SKM-1 treated with dmso at 0.1 percent for 144 hours (cell line): ENCODE results near the gene GLRX5.

Experiments
- DNase-seq: peaks from one replicate; lab custom pipeline; 2025; ENCODE audit not compliant: unreplicated experiment; lab: John Stamatoyannopoulos, UW

The GLRX5 gene

DNA sequence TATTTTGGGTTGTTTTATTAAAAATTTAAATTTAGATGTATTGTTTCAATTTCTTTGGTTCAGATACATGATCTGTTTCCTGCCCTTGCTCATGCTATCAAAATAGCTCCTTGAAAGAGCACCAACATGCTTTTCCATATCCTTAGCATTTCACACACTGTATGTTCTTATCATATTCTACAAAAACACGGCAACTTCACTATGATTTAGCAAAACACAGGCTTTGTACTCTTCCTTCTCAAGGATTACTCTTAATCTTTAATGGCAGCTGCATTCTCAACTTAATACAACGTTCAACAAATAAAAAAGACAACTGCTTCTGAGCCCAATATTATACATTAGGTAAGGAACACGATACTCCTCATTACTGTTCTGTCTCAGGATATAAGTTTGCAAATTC, 2.9 kb upstream of the GLRX5 start:
- no peak for DNase-seq

DNA sequence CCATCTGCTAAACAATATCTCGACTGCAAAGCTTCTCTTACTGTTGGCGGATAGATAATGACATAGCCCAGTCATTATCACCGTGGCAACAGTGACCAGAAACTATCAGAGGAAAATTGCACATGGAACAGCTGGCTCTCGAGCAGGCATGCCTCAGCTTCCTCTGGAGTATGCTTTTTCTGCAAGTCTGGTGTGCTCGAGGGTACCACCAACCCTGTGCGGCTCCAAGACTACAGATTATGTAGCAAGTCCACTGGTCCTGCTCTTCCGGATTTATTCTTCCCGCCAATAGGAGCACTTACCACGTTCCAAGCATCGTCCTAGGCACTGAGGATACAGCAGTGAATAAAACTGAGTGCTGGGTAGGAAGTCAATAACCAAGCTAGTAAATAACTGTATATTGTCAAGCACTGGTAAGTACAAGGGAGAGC, 1.4 kb upstream of the GLRX5 start:
- DNase-seq: no peak

DNA sequence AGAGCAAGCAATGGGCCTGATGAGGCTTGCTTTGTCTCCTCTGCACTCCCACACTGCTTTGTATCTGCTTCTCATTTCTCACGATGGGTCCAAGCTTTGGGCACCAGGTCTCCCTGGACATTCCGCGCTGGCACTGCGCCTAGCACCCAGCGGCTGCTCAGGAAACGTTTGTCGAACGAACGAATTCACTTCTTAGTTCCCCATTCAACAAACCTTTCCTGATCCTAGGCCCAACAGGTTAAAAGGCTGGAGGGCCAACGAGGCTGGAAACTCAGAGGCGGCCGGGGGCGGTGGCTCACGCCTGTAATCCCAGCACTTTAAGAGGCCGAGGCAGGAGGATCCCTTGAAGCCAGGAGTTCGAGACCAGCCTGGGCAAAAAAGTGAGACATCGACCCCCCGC, 1.0 kb upstream of the GLRX5 start:
- no peak for DNase-seq

DNA sequence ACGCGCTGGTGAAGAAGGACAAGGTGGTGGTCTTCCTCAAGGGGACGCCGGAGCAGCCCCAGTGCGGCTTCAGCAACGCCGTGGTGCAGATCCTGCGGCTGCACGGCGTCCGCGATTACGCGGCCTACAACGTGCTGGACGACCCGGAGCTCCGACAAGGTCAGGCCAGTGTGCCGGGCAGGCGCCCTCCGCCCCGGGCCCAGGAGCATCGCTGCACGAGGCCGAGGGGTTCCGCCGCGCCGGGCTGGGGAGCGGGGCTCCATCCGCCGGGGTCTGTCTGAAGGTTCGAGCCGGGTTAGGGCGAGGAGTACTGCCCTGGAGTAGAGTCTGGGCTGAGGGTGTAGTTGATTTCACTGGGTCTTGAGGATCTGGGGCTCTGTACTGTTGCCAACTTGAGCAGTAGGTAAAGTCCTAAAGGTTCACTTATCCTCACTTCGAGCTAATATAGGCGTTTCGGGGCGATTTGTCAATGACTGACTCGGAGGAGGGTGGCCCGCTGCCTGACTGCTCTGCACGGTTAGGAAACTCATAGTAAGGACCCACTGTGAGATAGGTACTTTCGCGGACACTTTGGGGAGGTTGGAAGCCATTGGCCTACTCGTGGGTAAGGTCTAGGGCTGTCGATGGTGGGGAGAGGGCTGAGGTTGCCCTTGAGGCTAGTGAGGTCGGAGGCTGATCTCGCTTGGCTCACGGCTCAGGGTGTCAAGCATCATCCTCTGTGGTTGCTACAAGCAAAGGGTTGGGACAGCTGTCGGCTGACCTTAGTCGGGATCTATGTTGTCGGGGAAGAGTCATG, 574 bp downstream of the GLRX5 start:
- DNase-seq: no peak

DNA sequence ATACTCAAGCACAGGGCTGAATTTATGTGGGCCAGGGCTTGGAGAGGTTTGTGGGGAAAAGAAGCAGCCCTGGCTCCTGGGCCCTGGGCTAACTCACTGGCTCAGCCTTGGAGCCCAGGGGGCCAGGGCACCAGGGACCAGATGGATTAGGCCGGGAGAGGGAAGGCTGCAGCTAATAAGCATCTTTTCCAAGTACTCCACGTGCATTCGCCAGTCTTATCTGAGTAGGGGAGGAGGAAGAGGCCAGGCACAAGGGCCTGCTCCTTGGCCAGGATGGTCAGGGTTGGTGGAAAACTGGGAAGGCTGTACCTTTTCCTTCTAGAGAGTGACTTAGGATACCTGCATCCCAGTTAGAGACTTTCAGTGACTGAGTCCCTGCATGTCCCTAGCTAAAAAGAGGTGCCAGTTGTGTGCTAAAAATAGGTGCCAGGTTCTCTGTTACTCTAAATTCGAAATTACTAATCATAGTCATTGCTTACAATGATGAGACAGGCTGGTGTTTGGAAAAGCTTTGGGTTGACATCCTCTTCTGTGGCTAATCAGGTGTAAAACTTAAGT, 1.3 kb downstream of the GLRX5 start:
- DNase-seq: no peak

DNA sequence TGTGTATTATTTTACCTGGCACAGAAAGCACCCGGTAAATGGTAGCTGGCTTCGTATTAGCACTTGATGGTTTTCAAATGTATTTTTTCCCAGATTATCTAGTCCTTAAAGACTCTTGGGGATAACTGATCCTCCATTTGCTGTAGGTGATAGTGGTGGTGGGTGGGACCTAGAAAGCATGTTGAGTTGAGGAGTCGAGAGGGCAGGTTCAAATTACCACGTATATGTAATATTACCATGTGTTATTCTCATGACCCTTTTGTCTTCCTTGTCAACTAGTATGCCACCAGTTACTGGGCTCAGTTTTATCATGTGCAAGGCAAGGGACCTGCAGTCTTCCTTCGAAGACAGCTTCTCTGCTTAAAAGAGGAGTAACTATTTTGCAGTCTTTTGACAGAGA, 1.8 kb downstream of the GLRX5 start:
- DNase-seq: no peak

DNA sequence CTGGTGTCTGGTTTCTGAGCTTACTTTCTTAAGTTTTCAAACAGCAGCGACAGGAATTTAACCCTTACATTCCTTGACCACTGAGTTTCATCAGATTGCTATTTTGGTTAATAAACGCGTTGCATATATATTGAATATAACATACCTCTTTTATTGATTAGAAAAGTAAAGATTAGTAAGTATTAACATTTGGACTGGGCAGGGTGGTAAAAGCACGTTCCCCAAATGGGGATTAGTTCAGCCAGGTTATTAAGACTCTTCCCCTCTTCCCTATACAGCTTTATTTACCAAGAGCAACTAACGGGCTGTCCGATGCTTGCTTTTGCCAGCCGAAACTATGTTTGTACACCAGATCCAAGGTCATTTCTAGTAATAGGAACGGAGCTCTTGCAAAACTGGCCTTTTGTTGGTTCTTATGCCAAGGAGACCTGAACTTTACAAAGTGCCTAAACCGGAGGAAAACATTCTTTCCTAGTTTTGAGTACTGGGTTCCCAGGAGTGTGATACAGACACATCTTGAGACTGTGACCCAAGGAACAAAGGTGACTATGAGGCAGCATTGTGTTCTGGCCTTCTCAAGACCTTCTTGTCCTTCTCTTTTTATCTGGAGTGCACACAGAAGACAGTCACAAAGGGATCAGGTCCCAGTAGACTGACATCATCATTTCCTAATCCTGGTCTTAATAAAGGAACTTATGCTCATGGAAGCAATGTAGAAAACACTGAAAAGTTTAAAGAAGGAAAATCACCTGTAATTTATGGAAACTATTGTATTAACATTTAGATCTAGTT, 2.6 kb downstream of the GLRX5 start:
- DNase-seq: no peak

DNA sequence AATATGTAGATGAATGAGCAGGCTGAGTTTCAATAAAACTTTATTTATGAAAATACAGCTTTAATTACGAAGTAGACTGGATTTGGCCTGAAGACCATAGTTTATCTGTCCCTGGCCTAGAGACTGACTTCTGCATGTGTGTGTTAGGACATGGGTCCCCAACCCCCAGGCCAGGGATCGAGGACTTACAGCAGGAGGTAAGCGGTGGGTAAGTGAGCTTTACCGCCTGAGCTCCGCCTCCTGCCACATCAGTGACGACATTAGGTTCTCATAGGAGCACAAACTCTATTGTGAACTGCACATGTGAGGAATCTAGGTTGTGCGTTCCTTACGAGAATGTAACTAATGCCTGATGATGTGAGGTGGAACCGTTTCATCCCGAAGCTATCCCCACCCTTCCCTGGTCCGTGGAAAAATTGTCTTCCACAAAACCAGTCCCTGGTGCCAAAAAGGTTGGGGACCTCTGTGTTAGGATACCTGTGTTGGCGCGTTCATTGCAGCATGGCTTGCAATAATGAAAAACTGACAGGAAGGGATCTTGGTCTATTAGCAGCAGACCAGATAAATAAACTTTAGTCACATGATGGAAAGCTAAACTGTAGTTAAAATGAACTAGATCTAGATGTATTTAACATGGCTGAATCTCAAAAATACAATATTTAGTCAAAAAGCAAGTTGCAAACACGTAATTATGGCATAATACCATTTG, 4.1 kb downstream of the GLRX5 start:
- DNase-seq: no peak

DNA sequence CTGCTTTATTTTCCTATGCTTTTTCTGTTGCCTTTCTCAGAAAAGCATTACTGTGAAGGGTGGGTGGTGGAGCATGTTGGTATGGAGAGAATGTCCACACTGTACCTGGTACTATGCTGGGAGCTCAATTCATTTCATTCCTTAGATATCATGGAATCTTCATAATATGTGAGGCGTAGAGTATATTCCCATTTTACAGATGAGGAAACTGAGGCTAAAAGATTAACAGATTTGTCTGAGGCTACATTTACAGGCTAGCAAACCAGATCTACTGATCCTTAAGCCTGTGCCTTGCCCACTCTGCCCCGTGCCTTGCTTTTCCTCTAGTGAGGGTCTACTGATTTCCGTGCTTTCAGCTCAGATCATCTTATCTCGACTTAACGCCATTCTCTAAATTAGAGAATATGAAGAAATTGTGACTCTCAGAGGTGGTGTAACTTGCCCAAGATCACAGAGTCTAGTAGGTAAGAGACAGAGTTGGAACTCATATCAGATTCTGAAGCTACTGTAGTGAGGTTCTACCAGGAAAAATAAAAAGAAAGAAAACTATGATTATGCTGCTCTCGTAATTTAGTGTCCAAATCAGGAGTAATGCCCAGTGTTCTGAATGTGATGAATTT, 5.5 kb downstream of the GLRX5 start:
- no peak for DNase-seq

DNA sequence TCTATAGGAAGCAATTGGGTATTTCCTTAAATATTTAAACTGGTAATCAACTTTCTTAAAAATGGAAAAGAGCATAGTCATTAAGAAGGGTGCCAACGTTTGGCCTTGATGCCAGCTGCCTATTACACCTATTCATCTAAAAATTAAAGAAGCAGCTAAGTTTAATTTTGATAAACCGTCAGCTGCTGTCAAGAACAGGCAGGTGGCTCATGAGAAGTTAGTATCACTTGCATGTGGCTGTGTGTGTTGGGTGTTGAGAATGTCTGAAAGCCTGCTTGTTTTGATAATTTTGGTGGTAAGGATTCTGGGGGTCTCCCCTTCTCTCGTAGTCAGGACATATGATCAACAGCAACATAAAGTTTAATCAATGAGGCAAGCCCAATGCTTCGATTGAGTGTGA, 6.5 kb downstream of the GLRX5 start:
- no peak for DNase-seq

DNA sequence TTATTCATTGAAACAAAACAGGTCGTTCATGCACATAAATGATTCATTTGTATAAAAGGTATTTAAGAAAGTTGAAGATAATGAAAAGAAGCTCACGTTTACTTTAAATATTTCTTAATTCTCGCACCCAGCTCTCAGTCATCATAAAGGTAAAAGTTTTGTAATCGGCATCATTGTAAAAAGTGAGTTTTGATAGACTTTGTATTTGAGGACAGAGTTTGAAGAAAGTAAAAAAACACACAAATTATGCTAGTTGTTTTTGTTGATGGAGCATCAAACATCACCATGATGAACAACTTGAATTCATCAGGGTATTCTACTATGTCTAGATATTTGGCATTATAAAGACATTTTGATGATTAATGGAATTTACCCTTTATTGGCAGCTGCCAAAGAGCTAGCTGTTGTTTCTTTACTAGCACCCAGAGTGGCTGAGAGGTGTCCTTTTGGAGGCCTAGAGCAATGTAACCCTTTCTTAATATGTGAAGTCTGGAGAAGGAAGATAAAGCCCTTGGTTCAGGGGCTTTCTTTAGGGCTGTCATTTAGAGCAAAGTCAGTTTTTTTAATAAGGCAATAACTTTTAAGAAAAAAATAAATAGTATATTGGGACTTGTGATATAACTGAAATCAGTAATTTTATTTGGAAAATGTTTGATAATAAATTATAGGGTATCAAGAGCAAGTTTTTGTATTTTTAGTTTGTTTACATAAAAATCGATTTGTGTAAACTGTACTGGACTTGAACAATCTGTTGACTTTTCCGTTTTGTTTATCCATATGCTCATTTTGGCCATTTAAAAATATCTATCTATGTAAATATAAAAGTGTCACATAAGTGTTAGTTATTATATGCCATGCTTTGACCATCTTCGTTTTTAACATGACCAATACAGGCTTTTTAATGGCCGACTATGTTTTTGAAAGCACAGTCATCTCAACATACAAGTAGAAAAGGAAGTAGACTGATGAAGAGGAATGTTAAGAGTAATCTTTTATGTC, 7.4 kb downstream of the GLRX5 start:
- DNase-seq: no peak

DNA sequence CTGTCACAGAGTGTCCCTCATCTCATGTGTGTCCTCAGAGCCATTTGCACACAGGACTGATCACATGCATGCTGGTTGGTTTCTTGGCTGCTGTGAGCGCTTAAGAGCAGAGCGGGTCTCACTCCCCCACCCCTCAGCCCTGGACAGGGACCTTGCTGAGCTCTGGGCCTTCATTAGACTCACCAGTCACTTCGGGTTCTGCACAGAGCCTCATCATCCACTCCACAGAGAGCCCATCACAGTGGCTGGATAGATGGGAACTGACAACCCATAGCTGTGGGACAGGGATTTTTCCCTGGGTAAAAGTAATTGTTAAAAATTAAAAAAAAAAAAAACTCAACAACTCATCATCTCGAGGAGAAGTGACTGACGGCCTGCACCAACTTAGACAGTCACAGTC, 8.2 kb downstream of the GLRX5 start:
- DNase-seq: no peak

DNA sequence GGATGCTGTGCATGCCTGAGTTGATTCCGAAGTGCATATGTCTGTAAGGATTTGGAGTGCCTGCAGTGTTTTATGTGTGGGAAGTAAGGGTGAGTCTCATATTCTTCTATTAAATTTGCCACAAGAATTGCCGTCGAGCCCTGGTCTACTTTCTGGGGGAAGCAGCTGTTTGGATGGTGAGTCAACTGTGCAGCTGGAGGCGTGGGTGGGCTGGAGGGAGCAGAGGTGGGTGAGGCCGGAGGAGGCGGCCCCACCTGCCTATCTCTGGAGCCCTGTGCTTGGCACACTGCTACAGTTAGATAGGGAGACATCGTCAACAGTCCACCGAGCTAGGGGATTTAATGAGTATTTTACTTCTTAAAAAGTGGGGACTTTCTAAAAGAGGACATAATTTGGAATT, 9.7 kb downstream of the GLRX5 start:
- no peak for DNase-seq

DNA sequence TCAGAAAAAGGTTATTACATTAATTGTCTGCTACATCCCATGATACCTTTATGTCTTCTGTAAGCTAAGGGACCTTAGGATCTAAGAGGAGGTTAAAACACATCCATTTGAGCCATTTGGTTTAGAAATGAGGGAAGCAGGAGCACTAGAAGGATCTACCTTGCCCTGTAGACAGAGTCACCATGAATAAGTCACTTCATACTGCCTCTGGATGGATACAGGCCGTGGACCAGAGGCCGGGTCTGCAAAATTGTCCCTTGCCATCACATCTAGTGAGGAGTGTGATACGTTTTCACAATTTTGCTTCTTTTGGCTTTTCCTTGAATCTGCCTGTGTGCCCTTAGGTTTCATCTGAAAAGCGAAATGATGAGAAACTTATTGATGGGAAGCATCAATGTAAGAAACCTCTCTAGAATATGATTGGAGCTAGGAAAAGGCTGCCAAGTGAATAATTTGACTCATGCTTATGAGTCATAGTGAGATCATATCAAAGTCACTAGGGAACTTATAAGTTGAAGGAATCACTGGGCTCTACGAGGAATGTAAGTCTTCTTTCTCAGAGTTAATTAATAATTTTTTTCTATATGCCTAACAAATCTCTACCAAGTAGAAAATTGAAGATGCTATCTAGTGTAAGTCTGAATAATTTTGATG, 10.8 kb downstream of the GLRX5 start:
- no peak for DNase-seq

DNA sequence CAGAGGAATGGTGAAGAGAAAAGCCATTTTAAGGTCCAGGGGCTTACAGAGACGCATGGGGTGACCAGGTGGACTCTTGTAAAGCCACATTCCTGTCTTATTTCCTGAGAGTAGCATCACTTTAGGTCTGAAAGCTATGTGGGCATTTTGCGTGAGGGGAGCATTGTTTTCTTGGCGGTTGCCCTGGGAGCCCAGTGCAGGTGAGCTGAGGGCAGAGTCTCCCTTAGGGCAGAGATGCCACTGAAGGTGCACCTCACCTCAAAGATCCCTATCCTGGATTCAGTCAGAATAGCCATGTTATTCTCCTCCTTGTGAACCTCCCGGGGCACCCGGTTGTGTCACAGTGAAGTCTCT, 12.4 kb downstream of the GLRX5 start:
- no peak for DNase-seq

DNA sequence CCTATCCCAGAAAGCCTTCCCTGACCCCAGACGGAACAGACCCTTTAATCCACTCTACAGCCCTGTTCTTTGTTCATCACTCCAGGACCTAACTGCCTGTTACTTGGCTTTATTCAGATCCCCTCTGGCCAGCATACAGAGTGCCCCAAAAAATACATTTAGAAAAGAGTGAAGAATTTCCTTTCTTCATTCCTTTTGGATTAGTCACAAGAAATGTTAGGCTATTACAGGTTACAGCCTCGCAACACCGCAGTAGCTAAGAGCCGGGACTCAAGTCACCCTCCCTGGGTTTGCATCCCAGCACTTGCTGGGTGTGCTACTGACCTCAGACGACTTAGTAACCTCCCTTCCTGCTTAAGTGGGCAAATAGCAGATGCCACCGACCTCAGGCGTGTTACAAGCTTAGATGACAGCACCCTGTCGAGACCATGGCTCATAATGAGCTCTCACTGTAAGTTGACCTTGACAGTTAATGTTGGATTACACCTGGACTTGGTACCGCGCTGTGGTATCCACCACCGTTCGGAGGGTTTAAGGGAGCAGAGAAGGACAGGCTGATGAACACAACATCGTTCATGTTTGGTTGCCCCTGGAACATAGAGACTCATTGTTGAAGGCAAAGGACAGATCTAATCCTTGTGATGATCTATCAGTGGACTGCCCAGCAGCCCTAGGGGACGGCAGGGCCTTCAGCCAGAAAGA, 12.9 kb downstream of the GLRX5 start:
- DNase-seq: no peak

DNA sequence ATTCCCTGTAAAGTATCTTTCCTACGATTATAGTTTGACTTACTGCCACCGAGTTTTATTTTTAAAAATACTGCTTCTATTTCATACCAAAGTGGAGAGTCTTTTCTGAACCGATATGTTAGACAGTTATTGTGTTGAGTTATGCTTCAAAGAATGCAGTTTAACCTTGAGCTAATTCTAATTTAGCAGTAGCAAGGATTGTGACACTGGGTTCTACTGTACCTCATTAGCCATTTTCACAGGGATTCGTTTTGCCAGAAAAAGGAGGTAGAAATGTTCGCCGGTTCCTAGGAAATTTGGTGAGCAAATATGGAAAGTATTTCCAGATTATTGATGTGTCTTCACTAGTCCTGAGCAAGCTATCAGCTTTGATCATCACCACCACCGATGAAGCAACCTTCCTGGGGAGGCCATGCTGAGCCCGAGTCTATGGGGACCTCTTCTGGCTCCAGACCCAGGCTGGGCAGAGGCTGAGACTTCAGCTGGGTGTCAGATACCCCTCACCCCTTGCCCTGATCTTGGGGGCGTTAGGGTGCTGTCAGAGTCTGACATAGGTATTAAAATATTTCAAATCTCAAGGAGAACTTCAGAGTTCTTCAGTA, 13.6 kb downstream of the GLRX5 start:
- DNase-seq: no peak
